HG02885 (cell line): ENCODE measurements around the gene CYB561D2.
"Not testable (repeated sequence)": the region's sequence is repeated elsewhere in the genome, so short reads cannot be mapped to it uniquely, and the experiment has no call there.

Experiments
- ATAC-seq: cut with Tn5 transposase; IDR thresholded peaks from one replicate; pipeline ENCODE4 v1.9.1; 2021; ENCODE audit warnings: mild to moderate bottlenecking; ENCODE audit not compliant: unreplicated experiment, poor library complexity

The CYB561D2 gene, protein sequence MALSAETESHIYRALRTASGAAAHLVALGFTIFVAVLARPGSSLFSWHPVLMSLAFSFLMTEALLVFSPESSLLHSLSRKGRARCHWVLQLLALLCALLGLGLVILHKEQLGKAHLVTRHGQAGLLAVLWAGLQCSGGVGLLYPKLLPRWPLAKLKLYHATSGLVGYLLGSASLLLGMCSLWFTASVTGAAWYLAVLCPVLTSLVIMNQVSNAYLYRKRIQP

DNA sequence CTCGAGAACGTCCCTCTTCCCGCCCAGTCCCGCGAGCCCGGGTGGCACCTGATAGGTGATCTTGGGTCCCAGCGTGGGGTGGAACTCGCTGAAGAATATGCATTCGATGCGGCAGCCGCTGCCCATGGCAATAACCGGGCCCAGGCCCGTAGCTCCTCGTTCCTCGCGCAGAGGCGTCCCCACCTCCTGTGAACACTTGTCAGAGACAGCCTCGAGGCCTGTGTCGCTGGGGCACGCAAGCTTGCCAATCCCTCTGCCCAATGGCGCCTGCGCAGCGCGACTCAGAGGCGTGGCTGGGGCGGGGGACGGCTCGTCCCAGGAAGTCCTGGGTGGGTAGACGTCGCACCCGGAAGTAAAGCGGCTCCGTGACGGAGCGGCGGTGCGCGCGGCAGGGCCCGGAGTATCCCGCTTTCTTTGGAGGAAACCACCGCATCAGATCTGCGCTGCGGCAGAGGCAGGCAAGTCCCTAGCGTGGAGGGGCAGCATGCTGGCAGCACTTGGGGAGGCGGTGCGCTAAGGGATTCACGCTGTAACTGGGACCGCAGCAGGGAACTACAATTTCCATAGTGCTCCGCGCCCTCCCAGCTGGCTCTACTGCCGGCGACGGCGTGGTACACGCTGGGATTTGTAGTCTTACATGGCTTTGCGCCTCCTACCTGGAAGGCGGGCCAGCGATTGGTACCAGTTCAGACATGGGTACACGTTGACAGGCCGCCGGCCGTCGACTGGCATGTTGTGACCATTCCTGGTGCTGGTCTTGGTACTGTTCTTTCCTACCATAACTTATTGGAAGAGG is at the start of gene CYB561D2, which contains the start of gene NPRL2:
CYB561D2 (plus strand) TSS at position 336 of the 796 bp plus-strand sequence. CDS start 572 bp downstream, outside the sequence.
NPRL2 (minus strand) TSS at position 249 of the 796 bp plus-strand sequence; CDS start at position 126, 123 bp downstream.
- ATAC-seq: peak; percentile 89

DNA sequence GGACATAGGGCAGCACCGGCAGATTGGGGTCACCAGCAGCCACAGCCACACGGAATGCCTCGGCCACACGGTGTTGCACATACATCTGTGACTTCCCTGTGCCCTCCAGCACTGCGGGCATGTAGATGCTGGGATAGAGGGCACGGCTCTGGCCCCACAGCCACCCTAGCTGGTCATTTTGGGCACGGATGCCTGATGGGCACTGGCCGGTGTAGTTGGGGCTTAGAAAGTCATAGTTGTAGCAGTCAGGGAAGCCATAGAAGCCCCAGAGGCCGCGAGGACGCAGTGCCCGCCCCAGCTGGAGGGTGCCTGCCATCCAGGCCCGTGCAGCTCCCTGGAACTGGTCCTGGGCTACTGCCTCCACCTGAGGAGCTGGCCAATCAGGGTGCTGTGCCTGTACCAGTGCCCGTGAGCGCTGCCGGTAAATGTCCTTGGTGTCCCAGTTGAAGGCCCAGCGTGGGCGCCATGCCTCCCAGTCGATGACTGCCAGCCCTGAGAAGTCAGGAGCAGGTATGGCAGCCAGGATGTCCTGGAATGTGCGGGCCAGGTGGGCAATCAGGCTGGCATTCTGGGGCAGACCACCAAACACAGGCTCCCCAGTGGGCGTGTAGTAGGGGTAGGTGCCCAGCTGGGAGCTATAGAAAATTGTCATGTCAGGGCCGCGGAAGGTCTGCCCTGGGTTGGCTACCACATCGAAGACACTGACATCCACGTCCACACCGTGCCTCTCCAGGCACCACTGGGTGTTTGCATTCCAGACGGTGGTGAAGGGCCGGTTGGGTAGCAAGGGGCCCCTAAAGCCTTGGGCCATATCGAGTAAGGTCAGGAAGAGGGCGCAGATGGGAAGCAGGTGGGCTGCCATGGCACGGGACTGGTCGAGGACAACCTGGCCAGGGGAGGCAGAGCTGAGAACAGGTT is 48.3 kb upstream of the CYB561D2 start:
- ATAC-seq: no peak

DNA sequence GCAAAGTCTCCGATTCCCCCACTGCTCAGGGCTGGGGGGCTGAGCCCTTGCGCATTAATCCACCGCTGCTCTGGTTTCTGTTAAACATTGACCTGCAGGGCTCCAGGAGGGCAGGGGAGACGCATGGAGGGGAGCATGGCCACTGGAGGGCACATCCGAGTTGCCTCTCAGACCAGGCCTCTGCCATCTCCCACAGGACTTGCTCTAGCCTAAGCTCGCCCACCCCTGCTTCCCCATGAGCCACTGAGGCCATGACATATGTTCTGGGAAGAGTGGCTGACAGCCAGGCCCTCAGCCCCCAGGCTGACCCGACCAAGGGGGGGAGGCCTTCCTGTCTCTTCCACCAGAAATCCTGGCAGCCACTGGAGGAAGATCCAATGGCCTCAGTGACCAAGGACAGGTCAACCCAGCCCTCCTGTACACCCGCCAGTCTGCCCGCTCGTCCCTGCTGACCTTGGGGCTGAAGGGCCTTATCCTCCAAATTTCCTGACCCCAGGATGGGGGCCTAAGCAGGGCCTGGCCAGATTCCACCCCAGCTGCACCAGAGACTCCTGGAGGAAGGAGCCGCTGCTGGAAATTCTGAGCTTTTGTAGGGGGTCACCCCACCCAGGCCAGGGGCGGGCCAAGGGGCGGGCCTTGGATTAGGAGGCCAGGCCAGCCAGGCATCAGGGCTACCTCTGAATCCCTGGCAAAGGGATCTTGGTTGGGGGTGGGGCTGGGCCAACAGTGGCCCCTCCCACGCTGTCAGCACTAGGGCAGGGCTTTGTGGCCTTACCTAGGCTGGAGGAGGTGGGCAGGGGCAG is 47.4 kb upstream of the CYB561D2 start, which contains the start of gene HYAL1:
HYAL1 (minus strand) TSS at position 562 of the 803 bp plus-strand sequence. CDS start 618 bp downstream, outside the sequence.
- ATAC-seq: no peak

DNA sequence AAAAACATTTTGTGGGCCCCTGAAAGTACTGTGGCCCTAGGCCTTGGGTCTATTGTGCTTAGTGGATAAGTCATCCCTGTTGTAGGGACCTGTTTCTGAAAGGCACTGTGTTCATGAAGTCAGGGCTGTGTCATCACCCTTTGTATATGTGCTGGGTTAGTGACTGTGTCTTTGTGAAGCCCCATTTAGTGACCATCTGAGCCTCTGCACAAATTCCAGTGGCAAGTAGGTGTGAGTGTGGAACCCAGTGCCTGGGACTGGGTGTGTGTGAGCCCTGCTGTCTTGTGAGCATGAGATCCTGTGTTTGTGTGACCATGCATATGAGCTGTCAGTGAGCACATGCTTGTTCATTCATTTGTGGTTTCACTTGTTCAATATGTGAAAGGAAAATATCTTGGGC is 46.1 kb upstream of the CYB561D2 start:
- ATAC-seq: no peak

DNA sequence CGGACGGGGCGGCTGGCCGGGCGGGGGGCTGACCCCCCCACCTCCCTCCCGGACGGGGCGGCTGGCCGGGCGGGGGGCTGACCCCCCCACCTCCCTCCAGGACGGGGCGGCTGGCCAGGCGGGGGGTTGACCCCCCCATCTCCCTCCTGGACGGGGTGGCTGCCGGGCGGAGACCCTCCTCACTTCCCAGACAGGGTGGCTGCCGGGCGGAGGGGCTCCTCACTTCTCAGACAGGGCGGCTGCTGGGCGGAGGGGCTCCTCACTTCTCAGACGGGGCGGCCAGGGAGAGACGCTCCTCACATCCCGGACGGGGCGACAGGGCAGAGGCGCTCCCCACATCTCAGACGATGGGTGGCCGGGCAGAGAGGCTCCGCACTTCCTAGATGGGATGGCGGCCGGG is 38.6 kb upstream of the CYB561D2 start:
- ATAC-seq: not testable (repeated sequence)

DNA sequence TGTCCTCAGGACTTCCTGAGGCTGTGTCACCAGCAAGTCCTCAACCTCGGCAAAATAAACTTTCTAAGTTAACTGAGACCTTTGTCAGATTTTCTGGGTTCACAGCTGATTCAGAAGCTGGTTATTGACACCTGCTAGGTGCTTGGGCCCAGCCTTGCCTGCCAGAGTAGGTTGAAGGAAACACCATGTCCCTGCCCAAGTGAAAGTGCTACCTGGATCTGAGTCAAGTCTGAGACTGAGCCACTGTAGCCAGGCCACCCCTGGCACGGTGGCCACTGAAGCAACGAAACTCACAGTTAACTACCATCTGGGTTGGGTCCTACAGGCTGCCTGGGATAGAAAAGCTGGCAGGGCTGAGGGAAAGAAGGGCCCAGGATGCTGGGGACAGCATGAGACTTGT is 36.3 kb upstream of the CYB561D2 start:
- no peak for ATAC-seq

DNA sequence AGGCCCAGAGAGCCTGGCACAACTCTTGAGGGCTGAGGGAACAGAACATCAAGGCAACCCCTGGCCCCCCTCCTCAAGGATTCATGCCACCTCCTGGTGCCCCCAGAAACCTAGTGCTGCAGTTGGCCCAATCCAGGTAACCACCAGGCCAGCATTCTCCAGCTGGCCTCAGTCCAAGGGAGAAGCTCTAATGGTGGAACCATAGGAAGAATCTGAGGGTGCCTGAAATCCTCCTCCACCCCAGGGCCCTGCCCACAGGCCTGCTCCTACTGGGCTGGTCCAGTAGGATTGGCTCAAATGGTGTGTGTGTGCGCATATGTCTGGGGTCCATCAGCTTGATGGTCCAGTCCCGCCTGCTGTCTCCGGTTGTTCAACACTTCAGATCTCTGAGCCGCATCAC is 35.8 kb upstream of the CYB561D2 start:
- no peak for ATAC-seq

DNA sequence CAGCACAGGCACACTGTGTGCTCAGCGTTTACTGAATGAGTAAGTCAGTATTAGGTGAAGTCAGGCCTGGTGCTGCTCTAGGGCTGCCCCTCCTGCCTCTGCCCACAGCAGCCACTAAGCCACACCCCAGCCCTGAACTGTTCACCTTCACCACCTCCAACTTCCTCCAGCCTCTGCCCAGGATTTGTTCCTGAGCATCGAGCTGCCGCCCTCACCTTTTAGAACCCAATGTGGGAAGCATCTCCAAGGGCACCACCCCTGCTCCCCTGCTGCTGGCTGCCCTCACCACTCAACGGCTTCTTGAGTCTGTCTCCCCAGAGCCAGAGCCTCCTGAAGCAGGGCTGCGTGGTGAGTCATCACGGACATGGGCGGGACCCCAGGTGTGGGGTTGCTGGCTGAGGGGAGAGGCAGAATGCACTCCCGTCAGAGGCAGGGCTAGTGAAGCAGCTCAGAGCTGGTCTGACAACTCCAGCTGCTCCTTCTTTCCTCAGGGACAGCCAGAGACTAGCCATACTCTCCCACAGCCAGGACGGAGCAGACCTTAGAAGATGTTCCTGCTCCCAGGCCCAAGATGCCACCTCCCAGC is 33.9 kb upstream of the CYB561D2 start:
- no peak for ATAC-seq

DNA sequence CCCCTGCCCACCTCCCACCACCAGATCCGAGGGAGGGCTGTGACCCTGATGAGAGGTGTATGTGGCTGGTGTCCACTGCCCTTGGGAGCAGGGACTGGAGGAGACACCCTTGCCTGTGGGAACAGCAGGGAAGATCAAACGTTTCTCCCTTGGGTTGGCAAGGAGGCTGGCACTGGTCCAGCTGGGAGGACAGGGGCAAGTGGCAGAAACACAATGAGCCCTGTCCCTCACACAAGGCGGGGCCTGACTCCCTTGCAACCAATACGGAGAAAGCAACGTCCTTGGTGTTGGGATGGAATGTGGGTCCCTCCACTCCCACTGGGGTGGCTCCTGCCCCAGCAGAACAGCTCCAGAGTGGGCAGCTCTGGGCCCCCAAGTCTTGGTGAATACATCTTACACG is 33.4 kb upstream of the CYB561D2 start:
- ATAC-seq: no peak

DNA sequence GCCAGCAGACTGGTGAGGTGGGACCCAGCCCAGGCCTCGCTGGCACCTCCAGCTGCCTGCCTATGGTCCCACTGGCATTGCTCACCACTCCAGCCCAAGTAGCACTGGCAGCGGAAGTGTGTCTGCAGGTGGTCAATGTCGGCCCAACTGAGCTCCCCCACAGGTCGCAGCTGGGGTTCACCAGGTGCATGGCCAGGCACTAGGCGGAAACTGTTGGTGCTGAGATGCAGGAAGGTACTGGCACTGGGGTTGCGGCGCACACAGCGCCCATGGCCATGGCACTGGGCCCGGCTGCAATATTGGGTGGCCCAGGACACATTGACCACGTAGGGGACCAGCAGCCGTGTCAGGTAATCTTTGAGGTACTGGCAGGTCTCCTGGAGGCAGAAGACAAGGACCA is 32.5 kb upstream of the CYB561D2 start:
- no peak for ATAC-seq

DNA sequence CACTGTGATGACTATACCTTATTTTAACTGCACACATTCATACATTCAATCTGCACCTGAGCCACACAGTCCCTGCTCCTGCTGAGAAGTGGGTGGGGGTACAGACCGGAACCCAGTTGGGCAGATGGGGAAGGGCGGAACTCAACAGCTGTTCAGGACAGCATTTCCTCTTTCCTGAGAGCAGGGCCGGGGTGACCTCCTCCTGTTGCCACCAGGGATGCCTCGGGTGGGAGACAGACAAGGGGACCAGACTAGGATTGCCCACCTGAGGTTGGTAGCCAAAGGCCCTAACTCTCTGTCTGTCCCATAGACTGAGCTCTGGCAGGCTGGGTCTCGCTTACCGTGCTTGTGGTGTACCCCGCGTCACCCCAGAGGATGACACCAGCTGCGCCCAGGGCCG is 32.0 kb upstream of the CYB561D2 start:
- ATAC-seq: no peak

DNA sequence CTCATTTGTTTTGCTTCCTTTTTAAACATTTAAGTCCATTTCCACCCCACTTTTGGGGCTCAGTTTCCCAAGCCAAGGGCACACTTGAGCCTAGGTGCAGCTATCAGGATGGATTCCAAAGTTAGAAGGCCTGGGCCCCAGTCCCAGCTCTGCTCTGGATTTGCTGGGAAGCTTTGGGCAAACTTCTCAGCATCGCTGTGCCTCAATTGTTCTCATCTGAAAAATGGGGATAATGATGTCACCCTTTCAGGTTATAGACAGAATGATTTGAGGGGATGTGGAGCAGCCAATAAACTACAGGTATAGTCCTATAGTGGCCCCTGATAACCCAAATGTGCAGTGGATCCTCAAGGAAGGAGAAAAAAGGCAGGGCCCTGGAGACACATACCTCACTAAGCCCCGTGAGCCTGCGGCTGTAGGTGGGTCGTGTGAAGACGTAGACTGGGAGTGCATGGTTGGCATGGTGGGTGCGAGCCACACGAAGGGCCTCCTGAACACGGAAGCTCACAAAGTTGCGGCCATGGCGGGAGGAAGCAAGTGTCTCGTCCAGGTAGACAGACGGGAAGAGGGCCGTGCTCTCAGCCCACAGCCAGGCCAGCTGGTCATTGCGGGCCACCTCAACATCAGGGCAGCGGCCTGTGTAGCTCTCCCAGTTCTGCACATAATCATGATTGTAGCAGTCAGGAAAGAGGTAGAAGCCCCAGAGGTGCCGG is 31.3 kb upstream of the CYB561D2 start:
- no peak for ATAC-seq

DNA sequence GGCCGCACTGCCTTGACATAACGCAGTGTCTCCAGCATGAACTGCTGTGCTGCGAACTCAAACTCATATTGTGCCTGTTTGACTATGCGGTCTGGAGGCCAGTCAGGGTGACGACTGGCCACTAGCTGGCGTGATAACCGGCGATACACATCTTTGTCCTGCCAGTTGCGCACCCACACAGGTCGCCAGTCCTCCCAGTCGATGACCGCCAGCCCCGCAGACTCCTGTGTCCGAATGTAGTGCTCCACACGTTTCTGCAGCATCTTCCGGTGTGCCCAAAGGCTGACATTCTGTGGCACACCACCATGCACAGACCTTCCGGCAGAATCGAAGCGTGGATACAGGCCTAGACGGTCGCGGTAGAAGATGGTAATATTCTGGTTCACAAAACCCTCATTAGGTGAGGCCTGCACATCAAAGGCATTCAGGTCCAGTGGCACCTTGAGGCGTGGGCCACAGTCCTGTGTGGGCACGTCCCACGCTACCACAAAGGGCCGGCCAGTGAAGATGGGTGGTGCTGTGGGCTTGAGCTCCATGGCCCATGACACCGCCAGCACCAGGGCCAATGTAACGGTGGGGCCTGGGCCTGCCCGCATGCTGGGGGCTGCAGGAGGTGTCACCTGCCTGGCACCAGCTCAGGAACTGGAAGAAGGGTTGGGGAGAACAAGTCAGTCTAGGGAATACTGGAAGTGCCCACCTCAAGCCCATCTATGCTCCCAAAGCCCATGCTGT is 30.6 kb upstream of the CYB561D2 start:
- no peak for ATAC-seq

DNA sequence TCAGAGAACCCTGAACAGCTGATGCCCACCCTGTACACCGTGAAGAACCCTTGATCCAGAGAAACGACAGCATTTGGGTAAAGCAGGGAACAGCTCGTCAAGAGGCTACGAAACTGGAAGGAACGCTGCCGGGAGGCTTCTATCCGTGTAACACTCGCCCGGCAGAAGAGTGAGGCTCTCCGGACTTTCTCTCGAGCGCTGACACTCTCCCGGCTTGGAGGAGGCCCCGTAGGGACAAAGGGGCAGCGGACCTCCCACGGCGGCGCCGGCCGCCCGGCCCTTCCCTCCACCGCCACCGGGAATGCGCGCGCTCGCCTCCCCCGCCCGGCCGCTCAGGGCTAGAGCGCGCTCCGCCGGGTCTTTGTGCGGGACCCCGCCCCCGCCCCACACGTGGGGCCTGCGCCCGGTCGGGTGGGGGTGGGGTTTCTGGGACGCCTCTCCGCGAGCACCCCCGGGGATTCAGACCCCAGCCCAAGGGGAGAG is 29.8 kb upstream of the CYB561D2 start:
- ATAC-seq: peak; percentile 56

DNA sequence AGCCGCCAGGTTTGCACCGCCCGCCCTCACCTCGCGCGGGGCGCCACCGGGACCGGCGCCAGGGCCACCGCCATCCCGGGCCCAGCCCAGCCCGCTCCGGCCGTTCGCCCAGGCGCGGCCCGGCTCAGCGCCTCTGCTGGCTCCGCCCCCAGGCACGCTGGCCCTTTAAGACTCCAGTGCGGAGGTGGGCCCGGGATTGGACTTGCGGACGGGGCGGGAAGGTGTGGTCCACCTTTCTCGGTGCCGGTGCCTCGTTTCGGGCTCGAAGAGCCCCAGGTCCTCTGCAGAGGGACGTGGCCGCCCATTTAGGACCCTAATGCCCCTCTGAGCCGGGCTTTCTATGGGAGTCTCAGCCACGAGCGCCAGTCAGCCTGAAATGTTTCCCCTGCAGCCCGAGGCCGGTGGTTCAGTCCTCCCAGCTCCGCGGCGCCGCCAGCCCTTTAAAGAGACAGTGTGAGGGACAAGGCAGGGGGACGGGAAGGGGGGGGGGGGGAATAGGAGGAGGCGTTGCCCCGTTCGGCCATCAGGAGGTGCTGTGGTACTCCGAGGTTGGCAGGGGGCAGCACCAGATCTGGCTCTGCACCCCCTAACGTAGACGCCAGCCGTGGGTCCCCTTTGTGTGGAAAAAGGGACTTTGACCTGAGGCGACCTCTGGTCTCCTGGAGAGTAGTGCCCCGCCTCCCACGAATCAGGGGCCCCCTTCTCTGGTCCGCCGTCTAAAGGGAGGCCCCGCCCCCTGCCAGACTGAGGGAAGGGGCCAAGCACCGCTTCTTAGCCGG is 29.1 kb upstream of the CYB561D2 start:
- ATAC-seq: peak; percentile 83

DNA sequence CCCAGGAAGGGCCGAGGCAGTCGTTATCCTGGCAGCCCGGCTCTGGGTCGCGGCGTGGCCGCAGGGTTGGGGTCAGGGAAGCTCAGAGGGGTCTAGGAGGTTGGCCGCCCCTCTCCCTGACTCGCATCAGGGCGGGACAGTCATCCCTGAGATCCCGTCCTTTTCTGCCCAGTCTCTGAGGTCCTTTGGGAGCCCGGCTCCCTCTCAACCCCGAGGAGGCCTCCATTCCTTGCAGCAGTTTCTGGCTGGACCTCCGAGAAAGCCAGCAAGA is 28.6 kb upstream of the CYB561D2 start:
- no peak for ATAC-seq

DNA sequence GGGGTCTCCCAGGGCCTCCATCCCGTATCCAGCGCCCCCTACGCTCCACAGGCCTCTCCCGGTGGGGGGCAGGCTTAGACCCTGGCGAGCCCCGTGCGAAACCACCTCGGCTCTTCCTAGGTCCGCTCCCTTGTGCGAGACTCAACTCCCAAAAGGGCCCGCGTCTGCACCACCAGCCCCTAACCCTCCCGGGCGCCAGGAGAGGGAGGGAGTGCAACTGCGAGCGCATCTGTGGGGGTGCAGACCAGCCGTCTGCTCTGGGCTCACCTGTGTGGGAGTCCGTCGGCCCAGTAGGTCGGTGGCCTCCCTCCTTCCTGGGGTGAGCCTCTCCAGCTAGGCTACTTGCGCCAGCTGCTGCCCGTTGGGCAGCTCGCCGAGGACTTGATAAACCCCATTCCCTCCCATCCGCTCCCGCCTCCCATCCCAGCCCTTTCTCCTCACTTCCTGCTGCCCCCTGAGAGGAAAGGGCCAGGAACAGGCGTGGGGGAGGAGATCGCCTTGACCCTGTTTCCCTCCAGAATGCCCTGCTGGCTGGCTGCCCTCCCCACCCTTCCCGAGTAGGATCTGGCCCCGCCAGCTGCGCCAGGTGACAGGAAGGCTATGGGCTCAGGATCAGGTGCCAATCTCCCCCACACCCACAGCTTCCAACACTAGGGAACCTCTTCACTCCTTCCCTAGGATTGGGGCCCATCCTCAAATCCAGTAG is 28.1 kb upstream of the CYB561D2 start, which contains the start of gene HYAL2:
HYAL2 (minus strand) TSS at position 360 of the 706 bp plus-strand sequence. CDS start 2,256 bp downstream, outside the sequence.
- ATAC-seq: no peak
